IMR-90 (cell line): Measurements from ENCODE around the gene CEBPG. TPM values are rescaled to one million over a fixed set of nuclear protein-coding genes. Genes with fewer than 3 reads are reported as not detected.

Experiments
- ATAC-seq: fragments of 200-7000 bp; cut with Tn5 transposase; 2 replicates; pipeline ENCODE4 v1.9.1; 2020; ENCODE audit warnings: low read depth, mild to moderate bottlenecking, moderate library complexity
- BruUV-seq: library from RNA; stranded (reverse); fragments of 400-500 nt; replicated peaks from 2 replicates; lab custom pipeline; 2021; lab: Mats Ljungman, UMichigan
- CTCF ChIA-PET: fragments of 300-600 bp; formaldehyde crosslinking; extraction: SDS; loops from one replicate; lab custom pipeline; 2021; ENCODE audit warnings: antibody characterized with exemption; lab: Yijun Ruan, JAX
- POLR2A ChIA-PET: fragments of 300-600 bp; sonication (Branson Sonifier 250); formaldehyde crosslinking; loops from one replicate; lab custom pipeline; 2022; ENCODE audit warnings: antibody characterized with exemption; ENCODE audit not compliant: unreplicated experiment; lab: Charles Lee
- DNase-seq: peaks from one replicate; pipeline ENCODE4 v3.0.0; 2013
- H2AFZ ChIP-seq: replicated peaks from 2 replicates; pipeline ENCODE3; 2013; ENCODE audit warnings: low read length, mild to moderate bottlenecking; ENCODE audit not compliant: poor library complexity
- H2AK5ac ChIP-seq: 2 replicates; pipeline ENCODE4 v1.6.1; 2013; ENCODE audit warnings: low read depth, low read length, inconsistent platforms
- H2AK9ac ChIP-seq: replicated peaks from 2 replicates; pipeline ENCODE3; 2013; ENCODE audit warnings: mild to moderate bottlenecking, low read depth, low read length, moderate library complexity; ENCODE audit not compliant: poor library complexity
- H2BK120ac ChIP-seq: 2 replicates; pipeline ENCODE4 v1.6.1; 2013; ENCODE audit warnings: low read depth, low read length, inconsistent platforms
- H2BK15ac ChIP-seq: 3 replicates; pipeline ENCODE4 v1.6.1; 2013; ENCODE audit warnings: low read depth, low read length, inconsistent platforms
- H2BK20ac ChIP-seq: 2 replicates; pipeline ENCODE4 v1.6.1; 2013; ENCODE audit warnings: low read depth, mild to moderate bottlenecking, inconsistent platforms, low read length, moderate library complexity
- H2BK5ac ChIP-seq: 2 replicates; pipeline ENCODE4 v1.6.1; 2013; ENCODE audit warnings: mild to moderate bottlenecking, low read depth, low read length, inconsistent platforms; ENCODE audit not compliant: poor library complexity, severe bottlenecking
- H3K14ac ChIP-seq: replicated peaks from 2 replicates; pipeline ENCODE4 v1.6.1; 2013; ENCODE audit warnings: low read depth, low read length, inconsistent platforms
- H3K18ac ChIP-seq: 2 replicates; pipeline ENCODE4 v1.6.1; 2013; ENCODE audit warnings: low read depth, low read length, control low read depth
- H3K23ac ChIP-seq: 2 replicates; pipeline ENCODE4 v1.6.1; 2013; ENCODE audit warnings: low read depth, low read length, inconsistent platforms
- H3K27ac ChIP-seq: 2 replicates; pipeline ENCODE4 v1.5.1; 2013; ENCODE audit warnings: mild to moderate bottlenecking, control low read depth, low read length; ENCODE audit not compliant: insufficient read depth
- H3K27me3 ChIP-seq: 2 replicates; pipeline ENCODE4 v1.6.1; 2013; ENCODE audit warnings: low read length; ENCODE audit not compliant: control insufficient read depth, insufficient read depth
- H3K36me3 ChIP-seq: 2 replicates; pipeline ENCODE4 v1.6.1; 2013; ENCODE audit warnings: low read length, mixed read lengths; ENCODE audit not compliant: control insufficient read depth, insufficient read depth
- H3K4ac ChIP-seq: 2 replicates; pipeline ENCODE4 v1.6.1; 2013; ENCODE audit warnings: low read depth, low read length, inconsistent platforms
- H3K4me1 ChIP-seq: 2 replicates; pipeline ENCODE4 v1.6.1; 2013; ENCODE audit warnings: low read length, mixed read lengths; ENCODE audit not compliant: control insufficient read depth, insufficient read depth
- H3K4me2 ChIP-seq: 2 replicates; pipeline ENCODE4 v1.6.1; 2013; ENCODE audit warnings: low read depth, mild to moderate bottlenecking, control low read depth, low read length, moderate library complexity
- H3K4me3 ChIP-seq: 2 replicates; pipeline ENCODE4 v1.5.1; 2013; ENCODE audit warnings: low read depth, mild to moderate bottlenecking, control low read depth, low read length, moderate library complexity; ENCODE audit not compliant: insufficient read depth
- H3K56ac ChIP-seq: 2 replicates; pipeline ENCODE4 v1.6.1; 2013; ENCODE audit warnings: low read length, inconsistent platforms; ENCODE audit not compliant: insufficient read depth; ENCODE audit errors: extremely low read depth
- H3K79me1 ChIP-seq, 2 experiments: 2 replicates each; pipeline ENCODE4 v1.6.1; 2013; ENCODE audit warnings: low read length in 2 of 2, inconsistent platforms in 1 of 2, low read depth in 1 of 2
- H3K9ac ChIP-seq: 2 replicates; pipeline ENCODE4 v1.6.1; 2013; ENCODE audit warnings: low read depth, low read length, control low read depth
- H3K9me1 ChIP-seq: 2 replicates; pipeline ENCODE4 v1.6.1; 2013; ENCODE audit warnings: low read length, inconsistent platforms; ENCODE audit not compliant: insufficient read depth
- H3K9me3 ChIP-seq: 2 replicates; pipeline ENCODE4 v1.6.1; 2013; ENCODE audit warnings: low read length; ENCODE audit not compliant: control insufficient read depth, insufficient read depth
- H4K20me1 ChIP-seq: 2 replicates; pipeline ENCODE4 v1.6.1; 2013; ENCODE audit warnings: low read length, inconsistent platforms; ENCODE audit not compliant: insufficient read depth
- H4K5ac ChIP-seq: 2 replicates; pipeline ENCODE4 v1.6.1; 2013; ENCODE audit warnings: mild to moderate bottlenecking, low read depth, low read length, control low read depth
- H4K8ac ChIP-seq, 2 experiments: 2 replicates each; pipeline ENCODE4 v1.6.1; 2013; ENCODE audit warnings: low read depth in 2 of 2, low read length in 2 of 2, control low read depth in 1 of 2, inconsistent platforms in 1 of 2
- H4K91ac ChIP-seq: 2 replicates; pipeline ENCODE4 v1.6.1; 2013; ENCODE audit warnings: low read depth, low read length, inconsistent platforms; ENCODE audit not compliant: insufficient read depth
- BHLHE40 ChIP-seq: fragments of 150-350 bp; IDR thresholded peaks from 2 replicates; pipeline ENCODE4 v1.6.1; 2016; ENCODE audit warnings: mild to moderate bottlenecking, low read depth, low read length
- CEBPB ChIP-seq: IDR thresholded peaks from 2 replicates; pipeline ENCODE4 v1.6.1; 2012; ENCODE audit warnings: low read depth, low read length, improper control_type of control experiment
- CHD1 ChIP-seq: IDR thresholded peaks from 2 replicates; pipeline ENCODE4 v1.6.1; 2012; ENCODE audit warnings: low read depth, low read length, improper control_type of control experiment
- CTCF ChIP-seq: conservative IDR thresholded peaks from 2 replicates; pipeline ENCODE4 v1.5.1; 2012; ENCODE audit warnings: mild to moderate bottlenecking, low read depth, low read length, improper control_type of control experiment
- FOS ChIP-seq: fragments of 150-350 bp; IDR thresholded peaks from 2 replicates; pipeline ENCODE4 v1.6.1; 2016; ENCODE audit warnings: low read depth, low read length
- MAFK ChIP-seq: IDR thresholded peaks from 2 replicates; pipeline ENCODE4 v1.6.1; 2012; ENCODE audit warnings: low read depth, low read length, improper control_type of control experiment
- MAZ ChIP-seq: IDR thresholded peaks from 2 replicates; pipeline ENCODE4 v1.6.1; 2012; ENCODE audit warnings: low read depth, mild to moderate bottlenecking, low read length, improper control_type of control experiment, moderate library complexity, borderline replicate concordance
- MXI1 ChIP-seq: IDR thresholded peaks from 2 replicates; pipeline ENCODE4 v1.6.1; 2012; ENCODE audit warnings: low read depth, mild to moderate bottlenecking, low read length, moderate library complexity, borderline replicate concordance
- NFE2L2 ChIP-seq: fragments of 150-350 bp; IDR thresholded peaks from 2 replicates; pipeline ENCODE4 v1.6.1; 2016; ENCODE audit warnings: low read depth, mild to moderate bottlenecking, low read length
- POLR2A ChIP-seq: IDR thresholded peaks from 2 replicates; pipeline ENCODE4 v1.6.1; 2012; ENCODE audit warnings: mild to moderate bottlenecking, low read depth, low read length
- RAD21 ChIP-seq: IDR thresholded peaks from 2 replicates; pipeline ENCODE4 v1.6.1; 2012; ENCODE audit warnings: low read length, improper control_type of control experiment
- RCOR1 ChIP-seq: IDR thresholded peaks from 2 replicates; pipeline ENCODE4 v1.6.1; 2012; ENCODE audit warnings: mild to moderate bottlenecking, low read length, improper control_type of control experiment; ENCODE audit not compliant: insufficient replicate concordance
- RFX5 ChIP-seq: IDR thresholded peaks from 2 replicates; pipeline ENCODE4 v1.8.0; 2012; ENCODE audit warnings: low read depth, mild to moderate bottlenecking, low read length, moderate library complexity
- SMC3 ChIP-seq: fragments of 150-350 bp; IDR thresholded peaks from 2 replicates; pipeline ENCODE4 v1.6.1; 2016; ENCODE audit warnings: low read depth, mild to moderate bottlenecking, antibody characterized with exemption, low read length, moderate library complexity
- USF2 ChIP-seq: fragments of 150-350 bp; IDR thresholded peaks from 2 replicates; pipeline ENCODE4 v1.6.1; 2017; ENCODE audit warnings: mild to moderate bottlenecking, antibody characterized with exemption, low read length, low read depth
- WGBS, 2 experiments: methylation state at CpG; one replicate each; pipeline versions ENCODE4 v1.1.5 to v1.1.7; 2013; ENCODE audit warnings: missing lambda C conversion rate in 2 of 2; ENCODE audit not compliant: insufficient read length in 1 of 2; ENCODE audit errors: extremely low coverage in 2 of 2; 5-methylcytosine and 5-hydroxymethylcytosine counted together
- dilution Hi-C: fragments of 300-500 bp; cut with HindIII; formaldehyde crosslinking; loops from one replicate; pipeline ENCODE4 v1.14.3; 2018; ENCODE audit warnings: low sequenced_read_pairs; ENCODE audit not compliant: unreplicated experiment
- in situ Hi-C: fragments of 300-500 bp; cut with MboI; formaldehyde crosslinking; loops from 3 replicates; pipeline ENCODE4 v1.14.3; 2019; ENCODE audit warnings: low sequenced_read_pairs, inconsistent platforms, mixed read lengths
- intact Hi-C: fragments of 100-400 bp; cut with micrococcal nuclease; formaldehyde crosslinking; loops from 2 replicates; pipeline ENCODE4 v1.10.0; 2022
- polyA plus RNA-seq, 3 experiments: library from polyadenylated mRNA; depleted of rRNA; stranded (reverse); fragments of >200 nt; gene quantifications; 2 replicates each; pipeline ENCODE4 v1.2.3, GENCODE V29; 2012; ENCODE audit warnings: low replicate concordance in 1 of 3
- total RNA-seq: library from RNA; depleted of rRNA; stranded (reverse); fragments of >200 nt; gene quantifications from 2 replicates; pipeline ENCODE4 v1.2.3, GENCODE V29; 2012
- TF ChIP-seq, protein P1 (sequence below): fragments of 150-350 bp; IDR thresholded peaks from 2 replicates; pipeline ENCODE4 v1.6.1; 2016; ENCODE audit warnings: low read depth, mild to moderate bottlenecking, low read length, moderate library complexity, borderline replicate concordance

The CEBPG gene
- total and polyA plus RNA-seq, 2 of the 4 experiments (the other 2 are of a cell fraction), result 9.2 to 14.3 TPM

GRCh38 chr19:33432015-33432414 lies 58.5 kb downstream of the CEBPG start:
- H2BK120ac ChIP-seq, result no peak overlapping the region
- no peak overlapping the region for H3K4me2 ChIP-seq
- in situ Hi-C loops, result no loop called here
- no peaks in the 10 kb centered on the region for H3K27me3 ChIP-seq
- BruUV-seq, result no TSS peak
- H2AK9ac ChIP-seq, result no peak overlapping the region
- no peaks in the 10 kb centered on the region for H3K9me3 ChIP-seq
- ChIA-PET POLR2A (no interaction called here), CTCF (interaction anchor here (0.6 to 1.8 kb wide), 3 partner anchors 16 to 346 kb away, joined by 3 to 7 read pairs (median 4); no protein-coding TSS in a partner anchor)
- no peak overlapping the region for H3K9ac ChIP-seq
- no peak overlapping the region for H3K14ac ChIP-seq
- H3K18ac ChIP-seq, result no peak overlapping the region
- H3K27ac ChIP-seq, result no peak overlapping the region
- no peak overlapping the region for H2BK15ac ChIP-seq
- no peak overlapping the region for H3K56ac ChIP-seq
- H4K91ac ChIP-seq, result no peak overlapping the region
- no peak overlapping the region for H3K4ac ChIP-seq
- no peak overlapping the region for H3K23ac ChIP-seq
- dilution Hi-C loops, result no loop called here
- intact Hi-C loops, result no loop called here
- no peak overlapping the region for H4K5ac ChIP-seq
- no peak overlapping the region for H3K4me3 ChIP-seq
- H3K4me1 ChIP-seq, result peaks cover 6% of the 10 kb centered on the region; the same call in 1 of the 2 replicates
- DNase-seq (no peak), ATAC-seq (no peak)
- H2BK20ac ChIP-seq, result no peak overlapping the region
- H2BK5ac ChIP-seq, result no peak overlapping the region
- 0 out of 2 replicates have a peak, but pooled peaks cover 4% of the 10 kb centered on the region for H4K20me1 ChIP-seq
- H2AFZ ChIP-seq, result no peak overlapping the region
- H4K8ac ChIP-seq, result no peak overlapping the region
- H3K9me1 ChIP-seq, result peaks cover 5% of the 10 kb centered on the region; the same call in 1 of the 2 replicates
- no peaks in the 10 kb centered on the region for H3K79me1 ChIP-seq
- 67% methylated on average over 3 of the region's 5 CpGs; no CpG with 5 or more reads in 1 of the 2 experiments for WGBS, 2 experiments
- no peaks in the 10 kb centered on the region for H3K36me3 ChIP-seq
- no peak overlapping the region for H2AK5ac ChIP-seq
- no peak for TF ChIP-seq SMC3
- TF ChIP-seq CEBPB, result no peak
- TF ChIP-seq RFX5, result no peak
- TF ChIP-seq BHLHE40, result no peak
- TF ChIP-seq RCOR1, result no peak
- TF ChIP-seq CTCF, result no peak
- no peak for TF ChIP-seq USF2
- no peak for TF ChIP-seq MXI1
- TF ChIP-seq CHD1, result no peak
- TF ChIP-seq MAFK, result no peak
- no peak for TF ChIP-seq NFE2L2
- TF ChIP-seq POLR2A, result no peak
- no peak for TF ChIP-seq FOS
- TF ChIP-seq, protein P1, sequence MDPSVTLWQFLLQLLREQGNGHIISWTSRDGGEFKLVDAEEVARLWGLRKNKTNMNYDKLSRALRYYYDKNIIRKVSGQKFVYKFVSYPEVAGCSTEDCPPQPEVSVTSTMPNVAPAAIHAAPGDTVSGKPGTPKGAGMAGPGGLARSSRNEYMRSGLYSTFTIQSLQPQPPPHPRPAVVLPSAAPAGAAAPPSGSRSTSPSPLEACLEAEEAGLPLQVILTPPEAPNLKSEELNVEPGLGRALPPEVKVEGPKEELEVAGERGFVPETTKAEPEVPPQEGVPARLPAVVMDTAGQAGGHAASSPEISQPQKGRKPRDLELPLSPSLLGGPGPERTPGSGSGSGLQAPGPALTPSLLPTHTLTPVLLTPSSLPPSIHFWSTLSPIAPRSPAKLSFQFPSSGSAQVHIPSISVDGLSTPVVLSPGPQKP, result no peak
- TF ChIP-seq RAD21, result no peak
- no peak for TF ChIP-seq MAZ
